Measurements from ENCODE around the gene IVD. TPM values are rescaled to one million over a fixed set of nuclear protein-coding genes. Genes with fewer than 3 reads are reported as not detected.
A peak's percentile ranks its signal among the peaks of the same experiment; 100 is the strongest.

IVD gene
- polyA plus RNA-seq, 1 donor, result 51.2 TPM

DNA sequence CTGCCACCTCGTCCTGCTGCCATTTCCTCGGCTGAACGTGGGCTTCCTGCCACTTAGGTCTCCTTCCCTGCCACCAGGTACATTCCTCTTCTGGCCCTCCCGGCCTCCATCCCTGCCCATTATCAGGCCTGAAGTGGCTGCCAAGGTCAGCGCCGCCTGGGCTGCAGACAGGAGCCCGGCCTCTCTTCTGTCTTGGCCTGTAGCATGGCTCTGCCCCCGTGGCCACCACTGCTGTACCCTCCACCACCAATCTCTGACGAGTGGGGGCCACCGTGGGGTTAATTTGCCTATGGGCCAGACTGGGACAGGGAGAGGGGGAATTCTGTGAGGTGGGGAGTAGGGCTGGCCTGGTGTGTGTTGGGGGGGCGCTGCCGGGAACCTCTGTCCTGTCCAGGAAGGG is 33.1 kb downstream of the IVD start:
- Histone ChIP-seq H3K36me3 (ENCODE audit: control insufficient read depth, insufficient read depth, low read length) (no peaks in the 10 kb centered on the region), H3K27ac (ENCODE audit: low read length) (no peak overlapping the region), H3K4me1 (ENCODE audit: control insufficient read depth, insufficient read depth, low read length) (peaks cover 39% of the 10 kb centered on the region), H3K4me3 (ENCODE audit: low read length) (no peak overlapping the region), H3K9me3 (ENCODE audit: control insufficient read depth, low read depth, low read length) (no peaks in the 10 kb centered on the region), H3K27me3 (ENCODE audit: control insufficient read depth, insufficient read depth, low read length) (peaks cover 66% of the 10 kb centered on the region)
- no CpG with 5 or more reads among the region's 12 CpGs for WGBS (ENCODE audit: insufficient coverage, low lambda C conversion rate)
- DNase-seq, result no peak

DNA sequence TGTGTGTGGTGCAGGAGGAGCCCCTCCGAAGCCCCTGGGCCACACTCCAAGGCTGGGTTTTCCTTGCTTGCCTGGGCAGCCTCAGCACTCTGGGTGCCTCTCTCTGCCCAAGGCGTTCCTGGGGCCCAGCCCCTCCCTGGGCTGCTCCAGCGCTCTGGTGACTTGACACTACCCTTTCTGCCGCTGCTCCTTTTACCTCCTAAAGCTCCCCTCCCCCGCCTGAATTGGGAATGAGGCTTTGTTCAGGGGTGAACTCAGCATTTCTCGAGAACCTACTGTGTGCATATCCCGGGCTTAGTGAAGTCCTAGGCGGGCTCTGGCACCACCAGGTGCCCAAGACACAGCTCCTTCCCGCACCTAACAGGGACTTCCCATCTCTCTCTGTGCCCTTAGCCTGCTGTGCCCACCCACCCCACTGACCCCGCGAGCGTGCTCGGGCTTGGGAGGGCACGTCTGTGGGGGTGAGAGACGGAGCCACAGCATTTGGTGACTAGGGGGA is 33.9 kb downstream of the IVD start:
- no peak for DNase-seq
- Histone ChIP-seq H3K27ac (ENCODE audit: low read length) (no peak overlapping the region), H3K4me3 (ENCODE audit: low read length) (peak overlapping the region; percentile 44), H3K36me3 (ENCODE audit: control insufficient read depth, insufficient read depth, low read length) (no peaks in the 10 kb centered on the region), H3K27me3 (ENCODE audit: control insufficient read depth, insufficient read depth, low read length) (peaks cover 59% of the 10 kb centered on the region), H3K4me1 (ENCODE audit: control insufficient read depth, insufficient read depth, low read length) (peaks cover 39% of the 10 kb centered on the region), H3K9me3 (ENCODE audit: control insufficient read depth, low read depth, low read length) (no peaks in the 10 kb centered on the region)
- no CpG with 5 or more reads among the region's 15 CpGs for WGBS (ENCODE audit: insufficient coverage, low lambda C conversion rate)

DNA sequence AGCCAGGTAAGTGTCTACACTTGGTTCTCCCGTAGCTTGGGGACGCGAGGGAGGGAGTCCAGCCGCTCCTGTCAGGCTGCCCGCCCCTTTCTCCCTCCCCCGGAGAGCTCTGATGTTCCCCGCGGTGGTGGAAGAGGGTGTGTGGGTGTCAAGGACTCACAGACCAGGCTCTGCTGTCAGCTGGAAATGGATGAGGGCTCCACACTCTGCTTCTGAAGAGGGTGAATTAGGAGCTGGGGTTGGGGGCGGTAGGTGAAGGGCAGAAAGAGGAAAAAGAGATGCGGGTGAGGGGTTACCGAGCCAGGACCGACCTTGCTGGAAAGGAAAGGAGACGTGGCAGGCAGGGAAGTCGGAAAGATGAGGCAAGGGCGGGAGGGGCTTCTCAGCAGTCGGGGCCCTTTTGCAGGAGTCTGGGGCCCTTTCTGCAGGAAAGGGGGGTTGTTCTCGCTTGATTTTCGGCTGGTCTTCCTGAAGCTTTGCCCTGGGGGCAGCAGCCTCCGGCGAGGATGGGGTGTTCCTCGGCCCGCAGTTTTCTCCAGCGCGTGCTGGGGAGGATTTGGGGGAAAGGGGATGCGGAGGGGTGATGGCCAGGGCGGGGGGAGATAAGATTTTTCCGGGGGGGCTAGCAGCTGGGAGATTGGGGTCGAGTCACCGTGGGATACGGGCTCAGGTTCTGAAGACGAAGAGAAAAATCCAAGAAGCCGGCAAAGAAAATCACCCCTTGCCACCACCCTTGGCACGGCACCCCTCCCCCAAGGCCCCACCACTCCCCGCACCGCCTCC is 34.6 kb downstream of the IVD start:
- Histone ChIP-seq H3K9me3 (ENCODE audit: control insufficient read depth, low read depth, low read length) (no peaks in the 10 kb centered on the region), H3K27me3 (ENCODE audit: control insufficient read depth, insufficient read depth, low read length) (peaks cover 52% of the 10 kb centered on the region), H3K4me1 (ENCODE audit: control insufficient read depth, insufficient read depth, low read length) (peaks cover 37% of the 10 kb centered on the region), H3K27ac (ENCODE audit: low read length) (no peak overlapping the region), H3K4me3 (ENCODE audit: low read length) (peak overlapping the region; percentile 44), H3K36me3 (ENCODE audit: control insufficient read depth, insufficient read depth, low read length) (no peaks in the 10 kb centered on the region)
- no CpG with 5 or more reads among the region's 35 CpGs for WGBS (ENCODE audit: insufficient coverage, low lambda C conversion rate)
- peak in 1 of 2 donors; percentile 63 for DNase-seq

DNA sequence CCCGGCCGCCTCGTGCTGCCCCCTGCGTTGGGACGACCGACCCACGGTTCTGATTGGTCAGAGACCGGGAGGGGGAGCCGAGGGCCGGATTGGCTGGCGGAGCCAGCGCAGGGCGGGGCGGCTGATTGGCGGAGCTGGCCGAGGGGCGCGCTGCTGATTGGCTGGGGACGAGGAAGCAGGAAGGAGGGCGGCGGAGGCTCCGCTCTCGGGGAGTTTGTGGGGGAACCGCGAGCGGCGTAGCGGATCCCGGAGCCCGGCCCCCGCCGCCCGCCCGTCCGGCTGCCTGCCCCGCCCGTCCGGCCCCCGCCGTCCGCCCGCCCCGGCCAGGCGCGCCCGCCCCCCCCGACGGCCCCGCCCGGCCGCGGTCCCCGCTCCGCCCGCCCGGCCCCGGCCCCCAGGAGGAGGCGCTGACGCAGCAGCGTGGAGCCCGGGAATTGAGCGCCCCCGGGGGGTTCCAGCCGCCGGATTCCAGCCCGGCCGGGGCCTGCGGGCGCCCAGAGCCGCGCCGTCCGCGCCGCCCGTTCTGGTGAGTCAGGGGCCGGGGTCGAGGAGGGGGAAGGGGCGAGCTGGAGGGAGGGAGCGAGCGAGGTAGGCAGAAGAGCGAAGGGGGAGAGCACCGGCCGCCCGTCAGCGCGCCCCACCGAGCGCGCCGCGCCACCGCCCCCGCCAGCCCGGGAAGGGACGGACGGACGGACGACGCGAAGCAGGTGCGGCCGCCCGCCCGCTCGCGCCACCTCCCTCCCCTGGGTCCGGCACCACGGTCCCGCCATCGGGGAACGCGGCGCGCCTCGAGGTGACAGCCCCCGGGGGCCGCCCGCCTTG is 35.4 kb downstream of the IVD start, which contains the start of gene BAHD1:
Gene BAHD1 (plus strand): TSS at position 211 of the 822 bp plus-strand sequence. CDS start 17,512 bp downstream, outside the sequence.
- peak within 1 kb of the TSS; percentile 43 for H3K27ac ChIP-seq (ENCODE audit: low read length)
- H3K4me1 ChIP-seq (ENCODE audit: control insufficient read depth, insufficient read depth, low read length), result peaks cover 37% of the 10 kb centered on the region
- peaks cover 44% of the 10 kb centered on the region for H3K27me3 ChIP-seq (ENCODE audit: control insufficient read depth, insufficient read depth, low read length)
- WGBS (ENCODE audit: insufficient coverage, low lambda C conversion rate), result no CpG with 5 or more reads among the region's 119 CpGs
- no peaks in the 10 kb centered on the region for H3K9me3 ChIP-seq (ENCODE audit: control insufficient read depth, low read depth, low read length)
- peak; percentile 93 to 96 for DNase-seq
- peak within 1 kb of the TSS; percentile 80 for H3K4me3 ChIP-seq (ENCODE audit: low read length)
- no peaks in the 10 kb centered on the region for H3K36me3 ChIP-seq (ENCODE audit: control insufficient read depth, insufficient read depth, low read length)

DNA sequence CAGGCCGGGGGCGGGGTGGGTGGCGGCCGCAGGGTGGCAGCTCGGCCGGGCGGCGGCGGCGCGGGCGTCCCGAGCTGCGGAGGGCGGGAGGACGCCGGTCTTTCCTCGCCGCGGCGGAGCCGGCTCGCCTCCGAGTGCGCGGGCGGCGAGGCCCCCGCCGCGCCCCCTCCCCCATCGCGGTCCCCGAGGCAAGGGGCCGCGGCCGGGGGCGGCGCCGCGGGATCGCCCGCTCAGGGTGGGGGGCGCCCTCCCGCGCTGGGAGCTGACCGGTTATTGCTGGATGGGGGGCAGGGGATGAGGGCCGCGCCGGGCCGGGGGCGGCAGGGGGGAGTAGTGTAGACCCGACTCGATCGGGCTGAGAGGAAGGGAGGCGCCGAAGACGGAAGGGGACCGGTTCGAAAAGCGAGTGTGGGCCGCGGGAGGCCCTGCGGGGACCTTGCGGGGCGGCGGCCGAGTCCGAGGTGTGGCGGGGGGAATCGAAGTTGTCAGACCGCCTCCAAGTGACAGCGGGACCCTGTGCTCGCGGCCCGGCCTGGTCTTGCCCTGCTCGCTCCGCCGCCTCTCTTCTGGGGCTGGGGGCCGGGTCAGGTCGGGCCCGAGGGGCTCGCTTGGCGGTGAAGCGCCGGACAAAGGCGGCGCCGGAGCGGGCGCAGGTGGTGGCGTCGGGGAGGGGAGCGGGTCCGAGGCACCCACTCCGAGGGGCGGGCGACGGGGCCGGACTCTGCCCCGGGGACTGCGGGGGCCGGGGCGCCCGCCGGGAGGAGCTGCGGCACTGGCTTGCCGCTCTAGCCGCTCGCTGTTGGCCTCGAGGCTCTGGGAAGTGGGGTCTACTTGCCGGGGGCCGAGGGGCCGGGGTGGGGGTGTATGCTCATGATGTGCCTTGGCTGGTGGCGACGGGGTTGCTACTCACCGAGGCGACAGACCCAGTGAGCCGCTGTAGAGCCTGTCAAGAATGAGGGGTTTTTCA is 36.3 kb downstream of the IVD start:
- Histone ChIP-seq H3K9me3 (ENCODE audit: control insufficient read depth, low read depth, low read length) (no peaks in the 10 kb centered on the region), H3K36me3 (ENCODE audit: control insufficient read depth, insufficient read depth, low read length) (no peaks in the 10 kb centered on the region), H3K4me1 (ENCODE audit: control insufficient read depth, insufficient read depth, low read length) (peaks cover 33% of the 10 kb centered on the region), H3K27ac (ENCODE audit: low read length) (peak overlapping the region; percentile 43), H3K4me3 (ENCODE audit: low read length) (peak overlapping the region; percentile 80), H3K27me3 (ENCODE audit: control insufficient read depth, insufficient read depth, low read length) (peaks cover 35% of the 10 kb centered on the region)
- WGBS (ENCODE audit: insufficient coverage, low lambda C conversion rate), result no CpG with 5 or more reads among the region's 119 CpGs
- DNase-seq, result peak in 1 of 2 donors; percentile 75

DNA sequence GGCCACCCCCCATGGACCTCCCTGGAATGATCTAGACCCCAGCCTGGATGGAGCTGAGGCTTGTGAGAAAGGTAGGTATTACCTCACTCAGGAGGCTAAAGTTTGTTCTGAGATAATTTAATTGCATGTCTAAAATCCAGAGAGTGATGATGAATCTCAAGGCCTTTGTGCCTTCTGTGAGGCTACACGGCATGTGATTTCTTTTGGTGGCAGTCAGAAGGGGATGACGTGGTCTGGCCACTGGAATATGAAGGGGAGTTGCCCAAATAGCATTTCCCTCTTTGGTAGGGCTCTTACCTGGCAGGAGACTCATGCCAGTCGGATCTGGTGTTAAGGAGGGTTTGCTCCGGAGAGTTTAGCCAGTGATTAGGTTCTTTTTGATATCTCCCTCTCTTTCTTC is 37.7 kb downstream of the IVD start:
- DNase-seq, result no peak
- no CpG with 5 or more reads among the region's 4 CpGs for WGBS (ENCODE audit: insufficient coverage, low lambda C conversion rate)
- H3K4me1 ChIP-seq (ENCODE audit: control insufficient read depth, insufficient read depth, low read length), result peaks cover 28% of the 10 kb centered on the region

DNA sequence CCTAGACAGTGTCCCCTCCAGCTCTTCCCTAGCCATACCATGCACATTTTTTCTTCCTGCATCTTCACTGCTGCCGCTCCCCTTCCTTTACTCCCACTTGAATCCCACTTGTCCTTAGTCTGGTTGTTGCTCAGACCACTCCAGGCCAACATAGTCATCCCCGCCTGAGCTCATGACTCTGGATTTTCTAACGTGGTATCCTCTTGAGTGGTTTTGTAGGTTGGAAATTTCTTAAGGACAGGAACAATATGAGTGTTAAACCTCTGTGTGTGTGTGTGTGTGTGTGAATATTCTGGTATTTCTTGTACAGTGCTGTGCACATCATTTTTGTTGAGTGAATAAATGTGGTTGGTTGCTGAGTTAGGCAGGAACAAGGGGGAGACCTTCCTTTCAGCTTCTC is 38.3 kb downstream of the IVD start:
- H3K27ac ChIP-seq (ENCODE audit: low read length), result no peak overlapping the region
- no peaks in the 10 kb centered on the region for H3K9me3 ChIP-seq (ENCODE audit: control insufficient read depth, low read depth, low read length)
- DNase-seq, result no peak
- H3K27me3 ChIP-seq (ENCODE audit: control insufficient read depth, insufficient read depth, low read length), result peaks cover 15% of the 10 kb centered on the region
- H3K4me3 ChIP-seq (ENCODE audit: low read length), result no peak overlapping the region
- H3K4me1 ChIP-seq (ENCODE audit: control insufficient read depth, insufficient read depth, low read length), result peaks cover 25% of the 10 kb centered on the region
- H3K36me3 ChIP-seq (ENCODE audit: control insufficient read depth, insufficient read depth, low read length), result no peaks in the 10 kb centered on the region
- no CpG with 5 or more reads among the region's 3 CpGs for WGBS (ENCODE audit: insufficient coverage, low lambda C conversion rate)

More for the DNA sequence above, 37.7 kb downstream of the IVD start:
- H3K9me3 ChIP-seq (ENCODE audit: control insufficient read depth, low read depth, low read length), result no peaks in the 10 kb centered on the region
- H3K27ac ChIP-seq (ENCODE audit: low read length), result no peak overlapping the region
- H3K36me3 ChIP-seq (ENCODE audit: control insufficient read depth, insufficient read depth, low read length), result no peaks in the 10 kb centered on the region
- H3K4me3 ChIP-seq (ENCODE audit: low read length), result no peak overlapping the region
- H3K27me3 ChIP-seq (ENCODE audit: control insufficient read depth, insufficient read depth, low read length), result peaks cover 21% of the 10 kb centered on the region

DNA sequence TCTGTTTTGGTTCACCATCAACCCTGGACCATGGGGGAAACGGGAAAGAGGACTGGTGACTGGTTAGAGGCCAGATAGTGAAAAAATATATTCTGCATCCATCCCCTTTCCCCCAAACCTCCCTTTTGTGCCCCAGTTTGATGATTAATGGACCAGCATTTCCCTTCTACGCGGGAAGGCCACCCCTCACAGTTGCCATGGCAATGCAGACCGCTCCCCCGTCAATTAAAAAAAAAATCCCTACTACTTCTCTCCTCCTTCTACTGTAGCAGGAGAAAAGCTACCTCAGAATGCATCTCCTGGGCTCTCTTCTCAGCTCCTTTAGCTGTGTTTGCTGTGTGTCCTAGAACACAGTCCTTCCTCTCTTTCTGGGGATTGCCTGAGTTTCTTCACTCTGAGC is 39.1 kb downstream of the IVD start:
- peaks cover 24% of the 10 kb centered on the region for H3K4me1 ChIP-seq (ENCODE audit: control insufficient read depth, insufficient read depth, low read length)
- peaks cover 7% of the 10 kb centered on the region for H3K27me3 ChIP-seq (ENCODE audit: control insufficient read depth, insufficient read depth, low read length)
- 100% methylated on average over 1 of the region's 5 CpGs for WGBS (ENCODE audit: insufficient coverage, low lambda C conversion rate)
- H3K36me3 ChIP-seq (ENCODE audit: control insufficient read depth, insufficient read depth, low read length), result no peaks in the 10 kb centered on the region
- H3K27ac ChIP-seq (ENCODE audit: low read length), result no peak overlapping the region
- no peak overlapping the region for H3K4me3 ChIP-seq (ENCODE audit: low read length)
- H3K9me3 ChIP-seq (ENCODE audit: control insufficient read depth, low read depth, low read length), result no peaks in the 10 kb centered on the region
- no peak for DNase-seq

DNA sequence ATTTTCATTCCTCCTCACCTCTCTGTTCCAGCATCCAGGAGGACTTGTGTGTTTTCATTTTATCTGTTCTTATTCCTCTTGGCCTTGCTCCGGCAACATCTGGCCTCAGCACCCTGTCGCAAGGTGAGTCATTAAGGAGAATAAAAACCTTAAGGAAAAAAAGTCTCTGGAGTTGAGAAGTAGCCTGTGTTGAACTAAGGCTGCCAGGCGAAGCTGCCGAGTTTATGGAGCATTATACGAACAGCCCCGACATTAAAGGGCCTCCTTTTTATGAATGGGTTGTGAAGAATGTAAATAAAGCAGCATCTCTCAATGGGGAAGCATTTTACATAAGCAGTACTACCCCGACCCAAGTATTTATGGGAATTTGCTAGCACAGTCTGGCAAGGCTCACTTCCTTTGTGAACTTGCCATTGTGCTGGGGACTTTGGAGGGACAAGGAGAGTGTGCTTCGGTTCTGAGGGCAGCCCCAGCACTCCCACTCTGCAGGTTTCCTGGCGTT is 39.9 kb downstream of the IVD start:
- 10% methylated on average over 2 of the region's 9 CpGs for WGBS (ENCODE audit: insufficient coverage, low lambda C conversion rate)
- Histone ChIP-seq H3K27ac (ENCODE audit: low read length) (no peak overlapping the region), H3K27me3 (ENCODE audit: control insufficient read depth, insufficient read depth, low read length) (no peaks in the 10 kb centered on the region), H3K4me1 (ENCODE audit: control insufficient read depth, insufficient read depth, low read length) (peaks cover 29% of the 10 kb centered on the region), H3K9me3 (ENCODE audit: control insufficient read depth, low read depth, low read length) (no peaks in the 10 kb centered on the region), H3K36me3 (ENCODE audit: control insufficient read depth, insufficient read depth, low read length) (no peaks in the 10 kb centered on the region), H3K4me3 (ENCODE audit: low read length) (no peak overlapping the region)
- peak in 1 of 2 donors; percentile 43 for DNase-seq

All from large intestine (tissue), 3 donors.